ENCODE results near the gene MUC13. TPM values are rescaled to one million over a fixed set of nuclear protein-coding genes. Genes with fewer than 3 reads are reported as not detected.

Gene MUC13
- polyA plus RNA-seq, 1 donor, result not detected

DNA sequence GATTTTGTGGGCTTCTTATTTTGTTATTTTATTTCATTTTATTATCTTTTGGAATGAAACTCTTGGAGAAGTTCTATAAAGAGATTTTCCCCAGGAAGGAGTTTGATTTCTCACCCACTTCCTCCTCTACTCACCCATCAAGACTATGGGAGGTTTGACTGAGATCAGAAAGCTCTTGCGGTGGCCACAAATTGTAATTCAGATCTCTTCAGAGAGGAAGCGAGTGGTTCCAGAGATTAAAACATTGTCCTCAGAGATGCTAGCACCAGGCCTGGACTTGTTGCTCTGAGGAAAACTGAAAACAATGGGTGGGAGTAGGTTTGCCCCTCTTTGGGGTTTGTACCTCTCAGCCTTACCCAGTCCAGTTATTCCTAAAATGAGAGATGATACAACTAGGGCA lies 8.1 kb upstream of the MUC13 start:
- DNase-seq, result no peak

DNA sequence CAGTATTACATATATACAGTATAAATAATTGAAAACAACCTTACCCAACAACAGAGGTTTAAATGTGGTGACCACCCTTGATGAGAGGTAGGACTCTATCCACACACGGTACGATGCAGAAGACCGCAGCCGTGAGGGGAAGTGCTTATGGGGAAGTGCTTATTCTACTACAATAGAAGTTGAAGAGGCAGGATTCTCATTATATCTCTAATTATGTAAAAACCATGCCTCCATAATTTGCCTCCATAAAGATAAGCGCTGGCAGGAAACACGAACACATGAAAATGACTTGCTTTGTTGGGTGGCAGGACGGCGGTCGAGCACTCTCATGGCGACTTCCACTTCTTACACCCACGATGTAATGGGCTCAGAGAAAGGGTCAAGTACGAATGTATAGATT lies 7.2 kb upstream of the MUC13 start:
- DNase-seq, result no peak

DNA sequence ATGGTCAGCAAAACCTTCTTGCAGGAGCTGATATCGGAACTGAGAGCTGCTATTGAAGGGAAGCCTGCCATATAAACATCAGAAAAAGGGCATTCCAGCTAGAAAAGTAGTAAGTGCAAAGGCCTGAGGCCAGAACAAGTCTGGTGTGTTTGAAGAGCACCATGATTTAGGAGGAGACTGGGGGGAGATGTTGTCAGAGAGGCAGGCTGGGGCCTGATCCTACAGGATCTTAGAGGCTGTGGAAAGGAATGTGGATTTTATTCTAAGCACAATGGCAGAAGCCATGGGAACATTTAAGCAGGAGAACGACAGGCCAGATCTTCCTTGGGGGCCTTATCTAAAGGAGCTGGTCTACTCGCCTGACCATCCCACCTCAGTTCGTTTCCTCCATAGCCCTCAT lies 5.1 kb upstream of the MUC13 start:
- no peak for DNase-seq

DNA sequence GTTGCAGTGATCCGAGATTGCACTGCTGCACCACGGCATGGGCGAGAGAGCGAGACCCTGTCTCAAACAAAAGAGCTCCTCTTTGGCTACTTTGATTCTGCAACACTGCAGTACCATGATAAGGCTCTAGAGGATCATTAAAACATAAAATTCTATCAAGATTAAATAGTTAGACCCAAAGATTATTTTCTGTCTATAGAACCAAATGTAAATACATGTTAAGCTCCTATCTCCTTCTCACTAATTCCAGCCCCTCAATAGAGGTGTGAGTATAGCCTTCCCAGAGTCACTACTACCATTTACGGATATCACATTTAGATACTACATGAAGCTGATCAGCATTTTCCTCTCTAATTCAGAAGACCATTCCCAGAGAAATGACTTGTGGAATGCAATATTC lies 4.3 kb upstream of the MUC13 start:
- no peak for DNase-seq

DNA sequence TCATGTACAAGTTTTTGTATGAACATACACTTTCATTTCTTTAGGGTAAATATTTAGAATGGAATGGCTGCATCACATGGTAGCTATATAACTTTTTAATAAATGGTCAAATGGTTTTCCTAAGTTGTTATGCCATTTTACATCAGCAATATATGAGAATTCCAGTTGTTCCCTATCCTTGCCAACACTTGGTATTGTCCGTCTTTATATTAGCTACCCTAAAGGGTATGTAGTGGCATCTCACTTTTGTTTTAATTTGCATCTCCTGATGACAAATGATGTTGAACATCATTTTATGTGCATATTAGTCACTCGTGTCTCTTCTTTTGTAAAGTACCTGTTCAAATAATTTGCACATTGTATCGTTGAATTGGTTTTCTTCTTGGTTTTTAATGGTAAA lies 2.5 kb upstream of the MUC13 start:
- DNase-seq, result no peak

DNA sequence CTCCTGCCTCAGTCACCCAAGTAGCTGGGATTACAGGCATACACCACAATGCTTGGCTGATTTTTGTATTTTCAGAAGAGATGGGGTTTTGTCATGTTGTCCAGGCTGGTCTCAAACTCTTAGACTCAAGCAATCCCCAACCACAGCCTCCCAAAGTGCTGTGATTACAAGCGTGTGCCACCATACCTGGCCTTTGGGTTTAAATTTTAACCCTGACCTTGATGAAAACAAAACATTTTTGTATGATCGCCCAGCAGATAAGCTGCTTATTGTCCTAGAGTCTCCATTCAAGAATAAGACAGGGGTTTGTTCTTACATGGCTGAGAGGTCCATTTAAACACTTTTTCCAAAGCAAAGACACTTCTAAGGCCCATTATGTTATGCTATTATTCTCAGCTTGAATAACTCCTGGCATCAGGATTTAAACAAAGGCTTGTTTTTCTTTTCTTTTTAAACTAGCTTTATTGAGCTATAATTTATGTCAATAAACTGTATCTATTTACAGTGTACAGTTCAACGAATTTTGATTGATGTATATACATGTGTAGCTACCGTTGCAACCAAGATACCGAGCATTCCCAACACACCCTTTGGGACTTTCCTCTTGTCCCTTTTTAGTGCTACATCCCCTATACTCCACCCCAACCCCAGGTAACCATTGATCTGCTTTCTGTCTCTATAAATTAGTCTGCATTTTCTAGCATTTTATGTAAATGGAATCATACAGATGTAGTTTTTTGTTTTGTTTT lies 1.4 kb upstream of the MUC13 start:
- DNase-seq, result no peak

DNA sequence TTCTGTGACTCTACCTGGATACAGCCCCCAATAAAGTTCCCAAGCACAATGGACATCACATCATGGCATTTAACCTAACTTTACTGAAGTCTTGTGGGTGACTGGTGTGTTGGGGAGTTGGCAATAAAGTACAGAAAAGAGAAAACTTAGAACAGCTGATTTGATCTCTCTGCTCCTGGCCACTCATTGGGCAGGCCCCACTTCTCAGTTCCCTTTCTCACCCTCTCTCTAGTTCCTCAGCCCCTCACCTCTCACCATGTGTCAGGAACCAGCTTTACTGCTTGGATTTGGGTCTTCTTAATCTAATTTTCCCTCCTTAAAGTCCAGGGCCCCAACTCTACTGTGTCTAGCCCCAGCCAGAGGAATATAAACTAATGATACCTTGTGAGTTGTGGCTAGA lies 713 bp upstream of the MUC13 start:
- DNase-seq, result no peak

DNA sequence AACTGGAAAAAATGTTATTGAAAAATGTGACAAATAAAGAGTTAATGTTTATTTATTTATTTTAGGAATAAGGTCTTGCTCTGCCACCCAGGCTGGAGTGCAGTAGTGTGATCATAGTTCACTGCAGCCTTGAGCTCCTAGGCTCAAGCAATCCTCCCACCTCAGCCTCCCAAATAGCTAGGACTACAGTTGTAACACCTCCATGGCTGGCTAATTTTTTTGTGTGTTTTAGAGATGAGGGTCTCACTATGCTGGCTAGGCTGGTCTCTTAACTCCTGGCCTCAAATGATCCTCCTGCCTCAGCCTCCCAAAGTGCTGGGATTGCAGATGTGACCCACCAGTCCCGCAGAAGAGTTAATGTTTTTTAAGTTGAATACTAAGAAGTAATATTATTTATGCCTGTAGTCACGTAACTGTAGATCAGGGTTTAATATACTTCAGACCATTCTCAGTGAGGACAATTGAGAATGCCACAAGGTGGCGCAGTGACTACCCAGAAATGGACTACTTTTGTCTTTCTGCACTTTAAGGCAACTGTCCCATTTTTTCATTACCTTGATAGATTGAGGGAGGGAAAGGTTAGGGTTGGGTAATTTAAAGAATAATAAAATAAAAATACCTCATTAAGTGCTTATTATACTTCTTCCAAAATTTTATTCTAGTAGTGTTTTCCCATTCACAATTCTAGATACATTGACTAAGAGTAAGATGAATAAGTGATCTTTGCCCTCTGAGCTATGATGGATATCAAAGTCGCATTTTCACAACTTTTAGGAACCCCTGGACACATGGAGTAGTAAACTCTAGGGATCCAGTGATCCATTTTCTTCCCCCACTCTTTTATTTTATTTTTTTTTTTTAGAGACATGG lies 6.0 kb downstream of the MUC13 start:
- peak; percentile 66 for DNase-seq

DNA sequence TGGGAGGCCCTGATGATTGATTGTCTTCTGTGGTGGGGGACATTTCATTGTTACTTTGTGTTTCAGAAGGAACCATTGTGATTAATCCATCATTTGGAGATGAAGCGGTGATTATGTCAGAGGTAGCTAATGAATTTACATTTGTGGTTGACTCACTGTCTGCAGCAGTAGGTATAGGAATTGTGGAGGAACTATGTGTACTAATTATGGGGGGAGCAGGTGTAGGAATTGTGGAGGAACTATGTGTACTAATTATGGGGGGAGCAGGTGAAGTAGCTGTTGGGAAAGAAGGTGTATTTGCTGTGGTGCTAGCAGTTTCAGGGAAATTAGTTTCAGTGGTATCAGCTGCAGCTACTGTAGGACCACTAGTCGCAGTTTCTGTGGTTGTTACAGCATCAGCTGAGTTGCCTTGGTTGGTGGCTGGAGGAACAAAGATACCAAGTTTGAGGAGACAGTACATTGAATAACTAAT lies 6.9 kb downstream of the MUC13 start:
- DNase-seq, result no peak

DNA sequence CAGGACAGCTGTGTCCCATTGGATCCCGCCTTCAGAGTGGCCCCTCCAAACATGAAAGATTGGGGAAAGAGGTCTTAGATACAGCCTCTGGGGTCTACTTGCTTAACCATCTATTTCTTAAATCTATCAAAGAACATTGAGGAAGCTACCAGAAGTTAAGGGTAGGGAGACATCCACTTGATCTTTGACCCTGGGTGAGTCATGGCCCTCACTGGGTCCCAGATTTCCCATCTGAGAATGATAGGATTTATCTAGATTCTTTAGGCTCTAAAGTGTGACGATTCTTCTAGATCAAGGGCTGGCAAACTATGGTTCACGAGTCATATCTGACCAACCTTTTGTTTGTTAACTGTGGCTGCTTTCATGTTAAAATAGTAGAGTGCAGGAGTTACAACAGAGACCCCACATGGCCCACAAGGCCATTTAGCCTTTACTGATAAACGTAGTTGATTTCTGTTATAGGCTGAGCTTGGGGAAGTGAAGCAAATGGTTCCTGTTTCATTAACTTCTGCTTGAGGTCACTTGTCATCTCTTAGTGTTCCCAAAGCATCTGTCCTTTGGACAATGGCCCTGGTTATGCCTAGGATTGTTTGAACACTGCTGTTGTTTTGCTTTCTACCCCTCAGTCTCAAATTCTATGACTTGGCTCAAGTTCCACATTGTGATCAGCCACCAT lies 8.0 kb downstream of the MUC13 start:
- no peak for DNase-seq

DNA sequence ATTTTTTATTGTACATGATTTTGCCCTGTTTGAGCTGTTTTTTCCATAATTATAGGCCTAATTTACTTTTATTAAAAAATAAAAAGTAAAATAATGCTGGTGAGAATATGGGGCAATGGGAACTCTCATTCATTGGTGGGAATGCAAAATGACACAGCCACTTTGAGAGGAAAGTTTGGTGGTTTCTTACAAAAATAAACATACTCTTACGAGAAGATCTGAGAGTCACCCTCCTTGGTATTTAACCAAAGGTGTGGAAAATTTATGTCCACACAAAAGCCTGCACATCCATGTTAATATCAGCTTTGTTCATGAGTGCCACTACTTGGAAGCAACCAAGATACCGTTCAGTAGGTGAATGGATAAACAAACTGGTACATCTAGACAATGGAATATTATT lies 9.8 kb downstream of the MUC13 start:
- no peak for DNase-seq

DNA sequence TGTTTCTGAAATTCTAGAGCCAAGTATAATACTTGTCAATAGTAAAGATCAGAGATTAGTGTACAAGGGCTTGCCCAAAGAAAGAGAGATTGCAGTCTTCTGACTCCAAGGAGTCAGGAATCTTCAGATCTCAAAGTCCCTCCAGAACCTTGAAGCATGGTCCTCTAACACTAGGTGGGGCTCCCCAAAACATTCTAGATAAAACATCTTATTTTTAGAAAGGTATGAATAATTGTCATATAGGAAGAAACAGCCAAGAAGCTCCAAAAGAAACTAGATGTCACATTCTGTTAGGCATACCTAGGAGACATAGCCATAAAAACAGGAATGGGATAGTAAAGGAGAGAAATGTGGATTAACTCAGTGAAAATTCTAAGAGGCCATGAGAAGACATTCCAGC lies 10.7 kb downstream of the MUC13 start:
- DNase-seq, result no peak

DNA sequence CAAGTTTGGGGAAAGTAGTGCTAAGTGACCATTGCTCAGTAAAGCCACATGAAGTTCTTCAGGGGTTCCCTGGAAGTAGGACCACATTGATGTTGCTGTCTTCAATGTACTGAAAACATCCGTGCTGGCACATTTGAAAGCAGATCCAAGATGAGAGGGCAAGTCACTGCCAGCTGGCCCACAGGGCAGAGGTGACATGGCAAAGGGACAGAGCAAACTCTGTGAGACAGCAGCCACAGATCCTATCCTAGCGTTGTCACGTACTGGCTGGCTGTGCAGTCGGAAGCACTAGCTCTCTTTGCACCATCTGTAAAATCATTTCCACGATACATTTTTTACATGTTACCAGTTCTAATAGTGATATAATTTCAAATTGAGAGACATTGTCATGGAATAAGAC lies 13.8 kb downstream of the MUC13 start:
- no peak for DNase-seq

DNA sequence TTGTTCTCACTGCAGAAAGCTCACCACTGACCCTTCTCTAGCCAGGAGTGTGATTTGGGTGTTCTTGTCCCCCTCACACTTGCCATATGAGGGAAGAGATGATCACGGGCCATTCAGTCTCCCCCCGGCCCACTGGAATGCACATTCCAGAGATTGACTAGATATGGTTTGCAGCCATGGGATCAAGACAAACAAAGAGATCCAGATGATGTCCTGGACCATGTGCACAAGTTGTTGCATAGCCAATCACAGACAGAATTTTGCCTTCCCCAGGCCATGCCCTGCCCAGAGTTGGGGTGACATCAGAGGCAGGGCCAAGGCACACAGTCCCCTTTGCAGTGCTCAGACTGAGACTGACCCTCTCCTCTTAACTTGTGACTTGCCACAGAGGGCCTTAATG lies 14.8 kb downstream of the MUC13 start:
- no peak for DNase-seq

DNA sequence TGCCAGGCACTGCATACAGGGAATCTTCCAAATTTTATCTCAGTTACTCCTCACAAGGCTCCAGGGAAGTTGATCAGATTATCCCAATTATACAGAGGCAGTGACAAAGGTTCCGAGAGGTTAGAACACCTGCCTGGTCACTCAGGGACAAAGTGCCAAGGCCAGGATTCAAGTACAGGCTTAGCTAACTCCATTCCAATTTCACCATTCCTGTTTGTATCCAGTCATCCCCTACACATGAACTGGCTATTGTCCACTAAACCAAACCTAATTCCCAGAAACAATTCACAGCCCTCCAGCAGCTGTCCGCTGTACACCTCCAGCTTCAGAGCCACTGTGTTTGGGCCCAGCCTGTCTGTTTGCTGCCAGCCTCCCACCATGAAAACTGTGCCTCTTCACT lies 16.0 kb downstream of the MUC13 start:
- DNase-seq, result no peak

DNA sequence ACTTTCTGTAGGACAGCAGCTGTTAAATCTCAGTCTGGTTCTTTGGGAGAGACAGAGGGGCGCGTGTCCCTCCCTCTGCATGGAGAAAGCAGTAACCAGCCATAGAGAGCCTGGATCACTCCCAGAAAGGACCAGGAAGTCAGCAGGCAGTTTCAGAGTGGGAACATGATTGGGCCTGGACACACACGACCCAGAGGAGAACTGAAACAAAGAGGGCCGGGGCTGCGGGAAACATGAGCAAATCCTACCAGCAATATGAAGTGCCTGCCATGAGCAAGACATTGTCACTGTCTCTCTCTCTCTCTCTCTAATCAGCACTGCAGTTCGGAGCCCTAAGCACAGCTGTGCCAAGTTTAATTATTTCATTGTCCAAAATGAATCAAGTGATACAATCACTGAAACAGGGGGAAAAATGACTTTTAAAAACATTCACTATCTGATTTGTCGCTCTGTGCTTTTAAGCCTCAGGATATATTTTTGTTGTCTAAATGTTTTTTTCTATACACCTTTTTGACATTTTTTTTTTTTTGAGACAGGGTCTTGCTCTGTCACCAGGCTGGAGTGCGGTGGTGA lies 17.6 kb downstream of the MUC13 start:
- DNase-seq, result no peak

DNA sequence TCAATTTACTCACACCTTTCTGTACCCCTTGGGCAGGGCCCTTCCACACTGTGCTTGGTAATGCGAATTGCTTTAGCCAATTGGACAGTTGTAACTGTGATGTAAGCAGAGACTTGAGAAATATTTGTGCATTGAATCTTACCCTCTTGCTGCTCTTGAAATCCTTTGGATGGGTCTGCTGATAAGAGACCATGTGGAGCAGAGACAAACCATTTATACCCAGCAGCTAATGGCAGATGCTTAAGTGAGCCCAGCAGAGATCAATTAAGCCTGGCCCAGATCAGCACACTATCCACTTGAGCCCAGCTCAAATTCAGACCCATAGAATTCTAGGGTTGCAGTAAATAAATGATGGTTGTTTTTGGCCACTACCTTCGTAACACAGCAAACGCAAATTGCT lies 19.3 kb downstream of the MUC13 start:
- DNase-seq, result no peak

DNA sequence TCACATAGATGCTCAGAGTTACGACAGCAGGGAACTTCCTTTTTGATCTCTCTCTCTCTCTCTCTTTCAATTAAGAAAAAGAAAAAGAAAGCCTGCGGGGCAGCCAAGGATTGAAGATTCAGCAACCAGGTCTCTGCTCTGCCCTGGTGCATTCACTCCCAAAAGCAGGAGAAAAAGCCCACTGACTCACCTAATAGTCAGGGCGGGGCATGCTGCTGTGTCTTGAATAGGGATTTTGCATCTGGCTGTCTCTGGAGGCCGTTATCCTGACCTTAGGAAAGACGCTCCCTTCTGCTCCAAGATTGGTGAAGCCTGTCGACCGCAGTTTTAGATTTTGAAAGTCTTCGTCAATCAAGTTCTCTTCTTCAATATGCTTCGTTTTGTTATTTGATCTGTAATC lies 26.6 kb downstream of the MUC13 start:
- DNase-seq, result no peak

DNA sequence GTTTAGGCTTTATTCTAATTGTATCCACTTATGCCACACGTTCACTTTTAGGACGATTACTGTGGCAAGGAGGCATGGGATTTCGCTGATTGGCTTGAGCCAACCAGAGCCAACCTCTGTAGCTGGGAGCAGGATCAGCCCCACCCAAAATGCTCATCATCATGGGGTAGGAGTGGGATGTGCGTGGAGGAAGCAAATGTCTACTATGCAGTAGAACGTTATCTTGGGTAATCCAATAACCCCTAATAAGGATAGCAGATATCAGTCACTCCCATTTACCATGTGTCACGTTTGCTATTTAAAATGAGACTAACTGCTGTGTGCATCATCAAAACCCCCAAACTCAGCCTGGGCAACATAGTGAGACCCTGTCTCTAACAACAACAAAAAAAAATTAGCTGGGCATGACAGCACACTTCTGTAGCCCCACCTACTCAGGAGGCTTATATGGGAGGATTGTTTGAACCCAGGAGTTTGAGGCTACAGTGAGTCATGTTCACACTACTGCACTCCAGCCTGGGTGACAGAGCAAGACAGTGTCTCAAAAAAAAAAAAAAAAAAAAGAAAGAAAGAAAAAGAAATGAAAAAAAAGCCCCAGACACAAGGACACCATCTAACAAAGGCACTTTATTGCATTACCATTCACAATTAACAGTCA lies 29.6 kb downstream of the MUC13 start:
- DNase-seq, result no peak

DNA sequence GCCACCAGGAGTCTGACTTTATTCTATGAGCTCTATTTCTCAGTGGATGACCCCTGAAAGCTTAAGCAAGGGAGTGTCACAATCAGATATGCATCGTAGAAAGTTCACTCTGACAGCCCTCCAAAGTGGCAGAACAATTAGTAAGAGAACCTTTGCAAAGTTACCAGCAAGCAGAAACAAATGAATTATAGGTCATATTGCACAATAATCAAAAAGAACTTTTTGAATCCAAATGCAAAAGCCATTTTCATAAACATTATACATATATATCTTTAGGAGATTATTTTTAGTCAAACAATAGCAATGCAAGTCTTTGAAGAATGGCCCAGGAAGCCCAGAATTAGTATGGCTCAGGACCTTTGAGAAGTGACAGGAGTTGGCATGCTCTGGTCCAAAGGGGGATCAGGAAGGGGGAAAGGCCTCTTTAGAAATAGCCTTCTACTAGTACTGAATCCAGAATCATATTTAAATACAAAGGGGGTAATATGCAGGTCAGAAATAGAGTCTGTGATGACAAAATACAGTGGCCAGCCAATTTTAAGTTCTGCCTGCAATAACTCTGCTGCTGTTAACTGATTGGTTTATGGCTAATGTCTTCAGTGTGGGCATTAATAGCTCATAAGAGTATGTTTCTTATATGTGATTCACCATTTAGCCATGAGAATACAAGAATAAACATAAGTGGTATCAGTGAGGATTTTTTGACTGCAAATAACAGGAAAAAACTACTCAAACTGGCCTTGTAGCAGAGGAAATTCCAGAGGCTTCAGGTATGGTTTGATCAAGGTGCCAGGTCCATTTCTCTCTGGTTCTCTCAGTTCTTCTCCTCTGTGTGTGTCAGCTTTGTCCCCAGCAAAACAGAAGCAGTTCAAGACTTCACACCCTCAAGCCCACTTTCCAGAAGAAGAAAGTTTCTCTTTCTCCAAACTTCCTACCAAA lies 30.4 kb downstream of the MUC13 start:
- no peak for DNase-seq

DNA sequence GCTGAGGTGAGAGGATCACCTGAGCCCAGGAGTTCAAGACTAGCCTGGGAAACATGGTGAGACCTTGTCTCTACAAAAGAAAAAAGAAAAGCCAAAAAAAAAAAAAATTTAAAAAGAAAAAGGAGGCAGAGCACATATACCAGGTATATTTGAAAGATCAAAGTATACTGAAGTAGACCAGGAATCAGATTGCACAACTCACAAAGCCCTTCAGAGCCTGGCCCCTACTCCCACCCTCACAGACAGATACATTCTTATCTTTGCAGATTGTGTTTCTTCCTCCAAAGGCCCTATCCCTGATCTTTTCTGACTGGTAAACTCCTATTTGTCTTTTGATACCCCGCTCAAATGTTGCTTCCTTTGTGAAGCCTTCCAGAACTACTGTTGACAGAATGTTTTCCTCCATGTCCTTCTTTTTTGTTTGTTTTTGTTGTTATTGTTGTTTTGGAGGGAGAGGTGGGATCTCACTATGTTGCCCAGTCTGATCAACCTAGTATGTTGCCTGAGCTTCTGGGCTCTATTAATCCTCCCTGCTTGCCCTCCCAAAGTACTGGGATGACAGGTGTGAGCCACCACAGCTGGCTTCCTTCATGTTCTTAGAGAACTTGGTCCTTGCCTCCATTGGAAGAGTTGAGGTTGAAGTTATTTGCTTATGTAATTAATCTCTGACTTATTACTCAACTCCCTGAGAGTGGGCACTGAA lies 37.6 kb downstream of the MUC13 start:
- DNase-seq, result no peak
